Measurements from ENCODE around the gene RGS9BP.
"Not testable (repeated sequence)": the region's sequence is repeated elsewhere in the genome, so short reads cannot be mapped to it uniquely, and the experiment has no call there.

RGS9BP gene

DNA sequence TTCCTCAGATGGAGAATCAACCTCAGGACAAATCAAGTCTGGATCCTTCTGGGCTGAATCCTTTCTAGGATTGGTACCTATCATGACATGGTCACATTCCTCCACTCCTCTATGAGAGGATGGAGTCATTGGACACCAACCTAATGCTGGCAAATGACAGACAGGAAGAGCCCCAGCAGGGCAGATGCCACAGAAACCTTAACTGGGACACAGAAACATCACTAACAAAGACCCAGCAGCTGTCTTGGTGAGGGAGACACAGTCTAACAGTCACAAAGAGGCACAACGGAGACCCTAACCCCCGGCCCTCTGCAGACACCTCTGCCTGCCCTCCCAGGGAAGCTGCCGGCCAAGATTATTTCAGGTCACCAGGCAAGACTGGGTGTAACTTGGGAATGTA, 2.8 kb upstream of the RGS9BP start:
- DNase-seq: no peak

DNA sequence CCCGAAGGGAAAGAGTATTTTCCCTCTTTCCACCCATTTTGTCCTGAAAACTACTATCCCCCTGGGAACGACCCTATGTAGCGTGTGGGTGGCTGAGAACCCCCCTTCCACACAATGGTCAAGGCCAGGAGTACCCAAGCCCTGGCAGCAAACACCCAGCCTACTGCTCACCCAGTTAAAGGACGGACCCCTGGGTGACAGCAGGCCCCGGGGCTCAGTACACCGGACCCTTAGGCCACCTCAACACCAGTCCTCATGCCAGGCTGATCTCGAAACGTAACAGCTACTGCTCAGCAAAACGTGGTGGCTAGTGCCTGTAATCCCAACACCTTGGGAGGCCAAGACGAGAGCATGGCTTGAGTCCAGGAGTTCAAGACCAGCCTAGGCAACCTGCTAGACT, 2.1 kb upstream of the RGS9BP start:
- no peak for DNase-seq

DNA sequence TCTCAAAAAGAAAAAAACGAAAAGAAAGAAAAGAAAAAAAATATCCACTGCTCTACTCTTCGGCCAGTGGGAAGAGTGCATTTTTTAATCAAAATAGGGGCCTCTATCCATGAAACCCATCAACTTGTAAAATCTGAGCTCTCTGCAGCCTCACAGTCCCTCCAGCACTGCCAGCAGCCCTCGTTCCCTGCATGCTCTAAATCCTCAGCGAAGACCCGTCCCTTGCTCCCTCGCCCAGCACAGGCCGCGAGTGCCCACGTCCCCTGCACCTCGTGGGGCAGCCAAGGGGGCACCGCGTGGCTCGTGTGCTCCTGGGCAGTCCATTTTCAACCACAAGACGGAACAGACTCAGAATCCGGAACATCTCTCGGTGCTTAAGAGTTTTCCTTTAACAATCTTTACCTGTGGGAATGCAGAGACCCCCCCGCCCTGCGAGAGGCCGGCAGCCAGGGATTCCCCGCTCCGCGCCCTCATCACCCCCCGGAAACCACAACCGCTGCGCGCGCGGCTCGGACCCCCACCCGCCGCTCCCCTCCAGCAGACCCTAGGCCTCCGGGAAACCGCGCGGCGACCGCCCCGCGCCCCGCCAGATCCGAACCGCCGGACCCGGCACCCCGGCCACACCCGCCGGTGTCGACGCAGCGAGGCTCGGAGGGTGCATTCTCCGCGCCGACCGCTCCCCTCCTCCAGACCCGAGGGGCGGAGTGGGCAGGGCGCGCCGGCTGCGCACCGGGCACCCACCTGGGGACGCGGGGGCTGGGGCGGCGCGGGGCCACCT, 1.3 kb upstream of the RGS9BP start:
- no peak for DNase-seq

DNA sequence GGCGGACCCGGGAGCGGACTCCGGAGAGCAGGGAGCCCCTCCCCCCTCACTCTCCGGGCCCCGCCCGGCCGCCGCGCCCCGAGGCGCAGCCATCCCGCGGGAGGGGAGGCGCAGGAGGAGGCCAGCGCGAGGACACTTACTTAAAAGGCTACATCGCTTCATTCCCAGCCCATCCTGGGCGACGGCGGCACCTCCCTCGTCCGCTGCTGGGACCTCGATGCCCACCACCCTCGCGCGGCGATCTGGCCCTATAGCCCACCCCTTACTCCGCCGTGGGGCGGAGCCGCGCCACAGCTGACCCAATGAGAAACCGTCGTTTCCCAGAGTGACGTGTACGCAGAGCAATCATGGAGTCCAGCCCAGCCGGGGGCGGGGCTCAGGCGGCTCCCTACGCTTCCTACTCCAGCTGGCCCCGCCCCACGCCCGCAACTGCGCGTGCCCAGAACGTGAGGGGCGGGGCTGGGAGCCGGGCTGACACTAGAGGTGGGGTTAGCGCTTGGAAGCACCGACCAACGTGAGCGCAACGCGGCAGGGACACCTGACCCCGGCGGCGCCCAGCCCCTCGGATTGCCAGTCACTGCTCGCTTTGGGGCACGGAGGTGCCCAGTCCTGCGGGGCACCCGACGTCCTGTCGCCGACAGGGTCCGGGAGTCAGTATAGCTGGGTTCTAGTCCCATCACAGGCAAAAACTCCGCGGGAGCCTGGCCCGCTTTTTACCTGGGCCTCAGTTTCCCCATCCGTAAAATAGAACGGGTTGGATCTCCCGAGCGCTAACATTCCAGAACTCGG, 523 bp upstream of the RGS9BP start, which contains the start of gene ANKRD27:
ANKRD27 (minus strand) TSS at position 250 of the 789 bp plus-strand sequence. CDS start 16,165 bp downstream, outside the sequence.
- DNase-seq: peak; percentile 97

DNA sequence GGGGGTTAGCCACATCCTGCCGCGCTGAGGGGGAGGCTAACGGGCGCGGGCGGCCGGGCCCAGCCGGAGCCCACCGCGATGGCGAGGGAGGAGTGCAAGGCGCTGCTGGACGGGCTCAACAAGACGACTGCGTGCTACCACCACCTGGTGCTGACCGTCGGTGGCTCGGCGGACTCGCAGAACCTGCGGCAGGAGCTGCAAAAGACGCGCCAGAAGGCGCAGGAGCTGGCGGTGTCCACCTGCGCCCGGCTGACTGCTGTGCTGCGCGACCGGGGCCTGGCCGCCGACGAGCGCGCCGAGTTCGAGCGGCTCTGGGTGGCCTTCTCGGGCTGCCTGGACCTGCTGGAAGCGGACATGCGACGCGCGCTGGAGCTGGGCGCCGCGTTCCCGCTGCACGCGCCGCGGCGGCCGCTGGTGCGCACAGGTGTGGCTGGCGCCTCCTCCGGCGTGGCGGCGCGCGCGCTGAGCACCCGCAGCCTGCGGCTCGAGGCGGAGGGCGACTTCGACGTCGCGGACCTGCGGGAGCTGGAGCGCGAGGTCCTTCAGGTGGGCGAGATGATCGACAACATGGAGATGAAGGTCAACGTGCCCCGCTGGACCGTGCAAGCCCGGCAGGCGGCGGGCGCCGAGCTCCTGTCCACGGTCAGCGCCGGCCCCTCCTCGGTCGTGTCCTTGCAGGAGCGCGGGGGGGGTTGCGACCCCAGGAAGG, 692 bp downstream of the RGS9BP start:
- peak; percentile 30 for DNase-seq

DNA sequence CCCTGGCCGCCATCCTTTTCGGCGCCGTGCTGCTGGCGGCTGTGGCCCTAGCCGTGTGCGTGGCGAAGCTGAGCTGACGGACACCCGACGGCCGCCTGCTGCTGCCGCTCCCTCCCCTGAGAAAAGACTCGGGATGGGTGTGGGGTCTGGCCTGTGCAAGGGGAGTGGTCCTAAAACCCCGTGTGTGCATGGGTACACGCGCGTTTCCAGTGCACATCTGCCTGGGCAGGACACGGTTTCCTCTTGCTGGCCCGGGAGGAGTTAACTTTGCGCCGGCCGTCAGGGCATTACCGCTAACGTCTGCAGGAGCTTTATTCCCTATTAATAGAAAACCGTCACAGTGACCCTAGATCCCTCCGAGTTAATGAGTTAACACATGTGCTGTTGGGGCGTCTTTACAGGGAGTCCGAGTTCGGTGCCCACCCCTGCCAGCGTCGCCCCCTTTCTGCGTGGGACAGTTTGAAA, 1.3 kb downstream of the RGS9BP start:
- no peak for DNase-seq

DNA sequence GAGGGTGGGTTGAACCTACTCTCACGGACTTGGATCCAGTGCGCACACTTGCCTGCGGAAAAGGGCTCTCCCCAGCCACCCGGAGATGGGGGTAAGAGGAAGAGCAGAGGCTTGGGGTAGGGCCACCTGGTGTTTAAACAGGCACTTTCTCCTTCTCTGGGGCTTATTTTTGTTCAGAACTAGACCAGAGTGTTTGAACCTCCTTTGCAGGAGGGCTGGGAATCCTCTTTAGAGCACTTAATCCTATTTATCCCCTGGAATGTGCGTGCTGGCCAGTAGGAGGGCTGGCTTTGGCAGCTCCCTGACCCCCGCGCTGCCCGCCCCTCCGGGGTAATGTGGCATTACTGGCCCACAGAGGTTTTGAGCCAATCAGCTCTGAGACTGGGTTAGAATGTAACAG, 2.0 kb downstream of the RGS9BP start:
- no peak for DNase-seq

DNA sequence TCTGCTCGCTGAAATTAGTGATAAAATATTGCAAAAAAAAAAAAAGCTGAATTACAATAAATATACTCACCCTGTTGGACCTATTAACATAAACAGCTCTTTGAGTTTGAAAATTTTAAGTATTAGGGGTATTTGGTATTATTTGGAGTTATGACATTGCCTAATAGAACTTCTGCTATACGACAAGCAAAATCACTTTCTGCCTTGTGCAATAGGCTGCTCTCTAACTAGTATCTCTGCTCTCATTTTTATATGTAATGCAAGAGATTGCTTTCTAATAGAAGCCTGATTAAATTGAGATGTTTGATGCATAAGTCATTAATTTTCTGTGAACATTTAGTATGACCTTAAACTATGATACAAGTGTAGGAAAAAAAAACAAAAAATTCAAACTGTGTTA, 5.3 kb downstream of the RGS9BP start:
- no peak for DNase-seq

DNA sequence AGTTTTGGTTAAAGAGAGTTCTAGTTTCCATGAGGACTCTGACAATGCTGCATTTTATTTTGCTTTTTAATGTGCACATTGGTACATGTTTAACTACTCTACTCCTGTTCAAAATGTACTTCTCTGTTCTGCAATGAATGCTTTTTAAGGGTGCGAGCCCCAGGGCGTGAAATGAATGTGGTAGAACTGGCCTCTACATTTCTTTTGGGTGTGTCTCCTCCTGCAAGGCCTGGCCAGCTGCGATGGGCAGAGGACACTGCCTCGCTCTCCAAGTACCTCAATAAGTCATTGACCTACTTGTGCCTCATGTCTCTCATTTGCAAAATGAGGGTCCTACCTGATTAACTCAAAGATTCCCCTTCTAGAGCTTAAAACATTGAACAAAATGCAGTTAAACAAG, 6.7 kb downstream of the RGS9BP start:
- no peak for DNase-seq

DNA sequence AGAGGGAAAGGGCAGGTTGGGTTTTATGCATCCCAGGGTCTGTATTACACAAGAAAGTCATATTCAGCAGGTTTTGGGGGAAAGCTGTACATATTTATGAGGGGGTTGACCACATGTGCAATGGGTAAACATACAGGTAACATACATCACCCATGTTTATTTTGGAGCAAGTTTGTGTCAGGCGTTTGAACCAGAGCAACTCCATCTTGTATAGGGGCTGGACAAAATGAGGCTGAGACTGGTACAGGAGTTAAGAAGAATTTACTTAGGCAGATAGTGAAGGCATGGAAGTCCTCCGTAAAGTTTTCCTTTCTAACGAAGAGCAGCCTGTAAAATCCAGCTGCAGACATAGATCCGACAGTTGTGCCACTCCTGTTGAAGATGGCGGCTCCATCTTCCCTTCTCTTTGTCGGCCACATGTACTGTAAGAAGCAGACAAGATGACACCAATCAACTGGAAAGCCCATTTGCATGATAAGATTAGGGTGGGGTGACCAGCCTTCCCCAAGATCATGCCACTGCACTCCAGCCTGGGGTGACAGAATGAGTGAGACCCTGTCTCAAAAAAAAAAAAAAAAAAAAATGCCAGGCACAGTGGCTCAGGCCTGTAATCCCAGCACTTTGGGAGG, 11.3 kb downstream of the RGS9BP start:
- DNase-seq: no peak

DNA sequence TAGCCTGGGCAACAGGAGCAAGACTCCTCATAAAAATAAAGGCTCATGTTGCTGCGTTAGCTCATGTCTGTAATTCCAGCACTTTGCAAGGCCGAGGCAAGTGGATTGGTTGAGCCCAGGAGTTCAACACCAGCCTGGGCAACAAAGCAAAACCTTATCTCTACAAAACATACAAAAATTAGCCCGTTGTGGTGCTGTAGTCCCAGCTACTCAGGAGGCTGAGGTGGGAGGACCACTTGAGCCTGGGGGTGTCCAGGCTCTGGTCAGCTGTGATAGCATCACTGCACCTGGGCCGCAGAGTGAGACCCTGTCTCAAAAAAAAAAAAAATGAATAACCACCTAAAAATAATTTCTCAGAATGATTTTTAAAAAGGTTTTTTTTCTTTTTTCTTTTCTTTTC, 12.0 kb downstream of the RGS9BP start:
- DNase-seq: no peak

DNA sequence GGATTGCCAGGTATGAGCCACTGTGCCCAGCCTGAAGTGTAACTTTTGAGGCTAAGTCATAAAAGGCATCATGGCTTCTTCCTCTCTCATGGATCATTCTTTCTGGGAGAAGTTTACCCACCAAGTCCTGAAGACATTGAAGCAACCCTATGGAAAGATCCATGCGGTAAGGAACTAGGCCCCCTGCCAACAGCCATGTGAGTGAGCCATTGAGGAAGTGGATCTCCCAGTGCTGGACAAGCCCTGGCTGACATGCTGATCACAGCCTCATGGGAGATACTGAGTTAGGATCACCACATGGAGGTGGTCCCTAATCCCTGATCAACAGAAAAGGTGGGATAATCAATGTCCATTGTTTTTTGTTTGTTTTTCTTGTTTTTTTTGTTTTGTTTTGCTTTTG, 12.7 kb downstream of the RGS9BP start:
- DNase-seq: peak; percentile 7

DNA sequence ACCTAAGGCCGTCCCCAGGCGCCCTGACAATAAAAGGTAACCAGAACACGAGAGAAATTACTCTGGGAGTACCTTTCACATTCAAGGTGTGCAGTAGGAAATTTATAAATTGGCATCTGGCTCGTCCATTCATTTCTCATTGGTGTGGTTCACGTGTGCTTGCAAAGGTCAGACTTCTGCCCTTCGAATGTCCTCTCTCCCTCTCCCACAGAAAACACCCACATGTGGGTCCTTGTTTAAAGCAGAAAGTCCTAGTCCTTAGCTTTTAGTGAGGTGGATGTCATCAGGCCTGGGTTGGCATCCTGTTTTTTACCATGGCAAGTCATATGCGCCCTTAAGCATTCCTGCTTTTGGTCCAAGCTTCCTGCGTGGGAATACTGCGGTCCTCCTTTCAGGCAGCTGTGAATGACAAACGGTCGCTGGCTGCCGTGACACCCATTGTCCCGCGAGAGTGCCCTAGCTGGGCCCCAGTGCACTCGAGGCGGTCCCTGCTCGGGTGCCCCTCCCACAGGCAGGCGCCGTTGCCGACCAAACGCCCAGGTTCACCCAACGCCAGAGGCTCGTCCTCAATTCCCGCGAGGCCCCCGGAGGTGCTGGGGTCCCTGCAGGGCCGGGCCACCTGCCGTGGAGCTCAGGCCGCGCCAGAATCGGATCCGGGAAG, 15.8 kb downstream of the RGS9BP start, which contains the start of gene NUDT19:
NUDT19 (plus strand) TSS at position 531 of the 661 bp plus-strand sequence. CDS start 140 bp downstream, outside the sequence.
- peak; percentile 76 for DNase-seq

DNA sequence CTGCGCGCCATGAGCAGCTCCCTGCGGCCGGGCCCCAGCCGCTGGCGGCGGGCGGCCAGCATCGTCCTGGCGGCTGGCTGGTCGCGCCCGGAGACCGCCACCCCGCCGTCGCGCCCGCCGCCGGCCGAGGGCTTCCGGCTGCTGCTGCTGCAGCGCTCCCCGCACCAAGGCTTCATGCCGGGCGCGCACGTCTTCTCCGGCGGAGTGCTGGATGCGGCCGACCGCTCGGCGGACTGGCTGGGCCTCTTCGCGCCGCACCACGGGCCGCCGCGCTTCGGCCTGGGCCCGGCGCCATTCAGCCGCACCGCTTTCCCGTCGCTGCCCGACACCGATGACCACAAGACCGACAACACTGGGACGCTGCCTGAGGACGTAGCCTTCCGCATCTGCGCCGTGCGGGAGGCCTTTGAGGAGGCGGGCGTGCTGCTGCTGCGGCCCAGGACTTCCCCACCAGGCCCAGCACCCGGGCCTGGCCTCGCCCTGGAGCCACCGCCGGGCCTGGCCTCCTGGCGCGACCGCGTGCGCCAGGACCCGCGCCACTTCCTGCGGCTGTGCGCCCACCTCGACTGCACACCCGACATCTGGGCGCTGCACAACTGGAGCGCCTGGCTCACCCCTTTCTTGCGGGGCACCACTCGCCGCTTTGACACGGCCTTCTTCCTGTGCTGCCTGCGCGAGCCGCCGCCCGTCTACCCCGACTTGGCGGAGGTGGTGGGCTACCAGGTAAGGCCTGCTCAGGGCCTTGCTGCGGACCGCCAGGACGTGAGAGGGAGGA, 16.5 kb downstream of the RGS9BP start:
- peak; percentile 53 for DNase-seq

DNA sequence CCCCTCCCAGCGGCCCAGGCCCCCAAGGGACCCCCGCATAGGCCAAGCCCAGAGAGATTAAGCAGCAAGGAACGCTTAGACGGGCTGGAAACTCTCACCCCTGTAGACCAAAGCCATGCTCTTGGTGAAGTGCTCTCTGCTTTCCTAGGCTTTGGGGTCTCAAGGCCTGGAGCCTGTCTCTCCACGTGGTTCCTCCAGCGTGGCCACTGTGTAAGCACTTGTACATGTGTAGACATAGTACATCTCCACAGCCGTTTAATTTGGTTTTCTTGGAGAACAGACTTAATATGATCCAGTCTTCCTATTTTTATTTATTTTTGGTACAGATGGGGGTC, 17.0 kb downstream of the RGS9BP start:
- DNase-seq: no peak

DNA sequence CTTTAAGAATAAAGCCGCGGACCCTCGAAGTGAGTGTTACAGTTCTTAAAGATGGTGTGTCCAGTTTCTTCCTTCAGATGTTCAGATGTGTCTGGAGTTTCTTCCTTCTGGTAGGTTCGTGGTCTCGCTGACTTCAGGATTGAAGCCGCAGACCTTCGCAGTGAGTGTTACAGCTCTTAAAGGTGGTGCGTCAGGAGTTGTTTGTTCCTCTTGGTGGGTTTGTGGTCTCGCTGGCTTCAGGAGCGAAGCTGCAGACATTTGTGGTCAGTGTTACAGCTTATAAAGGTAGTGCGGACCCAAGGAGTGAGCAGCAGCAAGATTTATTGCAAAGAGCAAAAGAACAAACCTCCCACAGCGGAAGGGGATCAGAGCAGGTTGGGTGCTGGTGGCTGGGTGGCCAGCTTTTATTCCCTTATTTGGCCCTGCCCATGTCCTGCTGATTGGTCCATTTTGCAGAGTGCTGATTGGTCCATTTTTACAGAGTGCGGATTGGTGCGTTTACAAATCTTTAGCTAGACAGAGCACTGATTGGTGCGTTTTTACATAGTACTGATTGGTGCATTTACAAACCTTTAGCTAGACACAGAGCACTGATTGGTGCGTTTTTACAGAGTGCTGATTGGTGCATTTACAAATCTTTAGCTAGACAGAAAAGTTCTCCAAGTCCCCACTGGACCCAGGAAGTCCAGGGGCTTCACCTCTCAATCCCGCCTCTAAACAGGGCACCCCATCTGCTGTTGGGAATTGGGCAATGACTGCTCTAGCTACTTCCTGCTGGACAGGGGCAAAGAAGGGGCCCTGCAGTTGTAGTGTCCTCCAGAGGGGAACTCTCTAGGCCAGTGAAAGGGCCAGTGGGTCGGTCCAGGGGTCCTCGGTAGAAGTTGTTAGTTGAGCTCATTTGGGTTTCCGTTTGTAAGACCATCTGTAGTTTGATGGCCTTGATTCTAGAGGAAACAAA, 17.8 kb downstream of the RGS9BP start:
- not testable (repeated sequence) for DNase-seq

DNA sequence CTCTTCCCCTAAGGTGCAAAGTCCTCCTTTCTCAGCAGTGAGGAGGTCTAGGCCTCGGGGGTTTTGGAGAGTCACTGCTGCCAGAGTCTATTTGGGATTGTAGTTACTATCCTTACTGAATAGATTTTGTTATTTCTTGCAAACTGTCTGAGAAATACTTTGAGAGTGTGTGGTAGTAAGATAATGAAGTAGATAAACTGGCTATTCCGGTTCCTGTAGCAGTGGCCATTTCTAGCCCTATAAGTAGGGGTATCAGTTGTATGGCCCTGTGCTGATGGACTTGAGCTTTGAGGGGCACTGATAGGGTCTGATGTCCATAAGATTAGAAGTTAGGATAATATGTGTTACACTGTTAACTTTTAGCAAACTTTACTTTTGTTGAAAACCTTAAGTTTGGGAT, 18.7 kb downstream of the RGS9BP start:
- DNase-seq: not testable (repeated sequence)

DNA sequence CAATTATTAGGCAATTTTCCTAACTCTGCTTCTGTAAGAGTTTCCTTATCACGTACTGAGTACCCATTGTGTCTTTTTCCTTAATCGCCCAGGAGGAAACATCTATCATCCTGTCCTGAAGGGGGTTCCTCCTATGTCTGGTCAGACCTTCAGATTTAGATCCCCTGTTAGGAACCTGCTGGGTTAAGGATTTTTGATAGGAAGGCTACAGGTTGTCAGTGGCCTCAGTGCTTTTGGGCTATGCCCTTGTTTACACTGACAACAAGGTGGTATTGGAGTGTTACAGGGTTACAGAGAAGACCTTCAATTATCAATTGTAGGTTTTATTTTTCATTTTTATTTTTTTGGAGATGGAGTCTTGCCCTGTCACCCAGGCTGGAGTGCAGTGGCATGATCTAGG, 19.2 kb downstream of the RGS9BP start:
- DNase-seq: not testable (repeated sequence)

DNA sequence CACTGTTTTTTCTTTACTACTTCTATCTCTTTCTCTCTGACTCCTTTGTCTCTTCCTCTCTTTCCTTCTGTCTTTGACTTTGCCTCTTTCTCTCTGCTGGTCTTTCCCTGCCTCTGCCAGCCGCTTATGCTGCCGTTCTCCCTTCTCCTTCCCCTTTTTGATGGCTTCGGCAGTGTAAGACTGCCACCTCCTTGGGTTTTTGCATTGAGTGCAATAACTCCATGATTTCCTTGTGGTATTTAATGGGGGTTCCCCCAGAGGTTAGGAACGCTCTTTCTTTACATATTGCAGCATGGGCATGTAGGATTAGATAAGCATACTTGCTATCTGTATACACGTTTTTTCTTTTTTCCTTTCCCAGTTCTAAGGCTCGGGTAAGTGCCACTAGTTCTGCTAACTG, 19.9 kb downstream of the RGS9BP start:
- DNase-seq: not testable (repeated sequence)

DNA sequence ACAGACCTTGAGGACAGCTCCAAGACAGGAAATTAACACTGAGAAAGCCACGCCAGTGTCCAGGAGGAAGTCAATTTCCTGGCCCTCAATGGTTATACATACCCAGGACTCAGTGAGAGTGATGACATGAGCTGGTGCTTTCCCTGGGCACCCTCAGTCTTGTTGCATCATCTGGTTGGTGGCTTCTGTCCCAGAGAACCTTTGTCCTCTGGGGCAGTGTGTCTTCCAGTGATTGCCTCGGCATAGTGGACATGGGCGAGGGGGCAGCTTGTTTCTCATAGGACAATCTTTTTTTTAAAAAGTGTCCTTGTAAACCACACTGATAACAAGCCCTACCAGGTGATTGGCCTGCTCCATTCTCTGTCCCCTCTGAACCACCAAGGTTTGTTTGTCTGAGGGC, 21.1 kb downstream of the RGS9BP start:
- not testable (repeated sequence) for DNase-seq
